ENCODE results near the gene STRA6.

DNA sequence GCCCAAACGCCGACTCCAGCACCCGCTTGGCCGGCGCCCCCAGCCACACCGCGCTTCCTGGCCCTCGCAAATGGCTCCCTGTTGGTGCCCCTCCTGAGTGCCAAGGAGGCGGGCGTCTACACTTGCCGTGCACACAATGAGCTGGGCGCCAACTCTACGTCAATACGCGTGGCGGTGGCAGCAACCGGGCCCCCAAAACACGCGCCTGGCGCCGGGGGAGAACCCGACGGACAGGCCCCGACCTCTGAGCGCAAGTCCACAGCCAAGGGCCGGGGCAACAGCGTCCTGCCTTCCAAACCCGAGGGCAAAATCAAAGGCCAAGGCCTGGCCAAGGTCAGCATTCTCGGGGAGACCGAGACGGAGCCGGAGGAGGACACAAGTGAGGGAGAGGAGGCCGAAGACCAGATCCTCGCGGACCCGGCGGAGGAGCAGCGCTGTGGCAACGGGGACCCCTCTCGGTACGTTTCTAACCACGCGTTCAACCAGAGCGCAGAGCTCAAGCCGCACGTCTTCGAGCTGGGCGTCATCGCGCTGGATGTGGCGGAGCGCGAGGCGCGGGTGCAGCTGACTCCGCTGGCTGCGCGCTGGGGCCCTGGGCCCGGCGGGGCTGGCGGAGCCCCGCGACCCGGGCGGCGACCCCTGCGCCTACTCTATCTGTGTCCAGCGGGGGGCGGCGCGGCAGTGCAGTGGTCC, 68.7 kb downstream of the STRA6 start:
- TF ChIP-seq, protein P1, sequence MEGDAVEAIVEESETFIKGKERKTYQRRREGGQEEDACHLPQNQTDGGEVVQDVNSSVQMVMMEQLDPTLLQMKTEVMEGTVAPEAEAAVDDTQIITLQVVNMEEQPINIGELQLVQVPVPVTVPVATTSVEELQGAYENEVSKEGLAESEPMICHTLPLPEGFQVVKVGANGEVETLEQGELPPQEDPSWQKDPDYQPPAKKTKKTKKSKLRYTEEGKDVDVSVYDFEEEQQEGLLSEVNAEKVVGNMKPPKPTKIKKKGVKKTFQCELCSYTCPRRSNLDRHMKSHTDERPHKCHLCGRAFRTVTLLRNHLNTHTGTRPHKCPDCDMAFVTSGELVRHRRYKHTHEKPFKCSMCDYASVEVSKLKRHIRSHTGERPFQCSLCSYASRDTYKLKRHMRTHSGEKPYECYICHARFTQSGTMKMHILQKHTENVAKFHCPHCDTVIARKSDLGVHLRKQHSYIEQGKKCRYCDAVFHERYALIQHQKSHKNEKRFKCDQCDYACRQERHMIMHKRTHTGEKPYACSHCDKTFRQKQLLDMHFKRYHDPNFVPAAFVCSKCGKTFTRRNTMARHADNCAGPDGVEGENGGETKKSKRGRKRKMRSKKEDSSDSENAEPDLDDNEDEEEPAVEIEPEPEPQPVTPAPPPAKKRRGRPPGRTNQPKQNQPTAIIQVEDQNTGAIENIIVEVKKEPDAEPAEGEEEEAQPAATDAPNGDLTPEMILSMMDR (IDR thresholded peaks at IDR 0.05) = no peak
- no peak for TF ChIP-seq POLR2A (IDR thresholded peaks at IDR 0.05)
- TF ChIP-seq POLR2AphosphoS5 (IDR thresholded peaks at IDR 0.05) = no peak

Measured in prostate gland (tissue), 2 donors.